ENCODE measurements around the gene ALPK3. TPM values are rescaled to one million over a fixed set of nuclear protein-coding genes. Genes with fewer than 3 reads are reported as not detected.

The ALPK3 gene
- total and polyA plus RNA-seq, 7 experiments from 2014 or later = 0.02 to 0.30 (median 0.19) TPM; not detected in 1

GRCh38 chr15:84795186-84795585 is 22.0 kb upstream of the ALPK3 start:
- H3K36me3 ChIP-seq (ENCODE audit: control insufficient read depth in 2 of 3, insufficient read depth in 3 of 3, low read length in 3 of 3) = peaks cover 25 to 72% (median 26%) of the 10 kb centered on the region in 3 experiments
- DNase-seq (no peak), ATAC-seq (no peak)
- intact Hi-C loops (cut with micrococcal nuclease) = no loop called here
- Mint-ChIP-seq H3K27ac (no peak overlapping the region), H3K4me3 (no peak overlapping the region), H3K36me3 (peaks cover 12 to 54% (median 24%) of the 10 kb centered on the region in 5 donors), H3K4me1 (peaks cover 2 to 14% (median 7%) of the 10 kb centered on the region in 7 donors), H3K9me3 (no peaks in the 10 kb centered on the region), H3K27me3 (no peaks in the 10 kb centered on the region)
- H3K27me3 ChIP-seq (ENCODE audit: control insufficient read depth in 2 of 2, insufficient read depth in 2 of 2, low read length in 2 of 2) = no peaks in the 10 kb centered on the region
- CTCF ChIA-PET = no interaction called here
- H3K9me3 ChIP-seq (ENCODE audit: control insufficient read depth in 2 of 3, low read length in 3 of 3) = no peaks in the 10 kb centered on the region
- H3K4me1 ChIP-seq (ENCODE audit: control insufficient read depth in 2 of 2, insufficient read depth in 2 of 2, low read length in 2 of 2) = no peaks in the 10 kb centered on the region
- no peak overlapping the region for H3K27ac ChIP-seq (ENCODE audit: low read depth, low read length)
- POLR2A ChIA-PET = no interaction called here
- H3K4me3 ChIP-seq (ENCODE audit: low read length) = no peak overlapping the region

- H3K36me3 ChIP-seq (ENCODE audit: control insufficient read depth in 2 of 3, insufficient read depth in 3 of 3, low read length in 3 of 3) = peaks cover 23 to 75% (median 33%) of the 10 kb centered on the region in 3 experiments
- H3K9me3 ChIP-seq (ENCODE audit: control insufficient read depth in 2 of 3, low read length in 3 of 3) = no peaks in the 10 kb centered on the region
- CTCF ChIA-PET = no interaction called here
- H3K27me3 ChIP-seq (ENCODE audit: control insufficient read depth in 2 of 2, insufficient read depth in 2 of 2, low read length in 2 of 2) = no peaks in the 10 kb centered on the region
- intact Hi-C loops (cut with micrococcal nuclease) = no loop called here
- H3K4me3 ChIP-seq (ENCODE audit: low read length) = no peak overlapping the region
- Mint-ChIP-seq H3K36me3 (peaks cover 3 to 45% (median 13%) of the 10 kb centered on the region in 5 donors), H3K9me3 (no peaks in the 10 kb centered on the region), H3K4me3 (no peak overlapping the region), H3K27me3 (no peaks in the 10 kb centered on the region), H3K4me1 (peaks cover 0 to 8% (median 0%) of the 10 kb centered on the region in 7 donors), H3K27ac (peak overlapping the region in 2 of 9 donors; percentile 3 to 63)
- H3K4me1 ChIP-seq (ENCODE audit: control insufficient read depth in 2 of 2, insufficient read depth in 2 of 2, low read length in 2 of 2) = no peaks in the 10 kb centered on the region
- no peak overlapping the region for H3K27ac ChIP-seq (ENCODE audit: low read depth, low read length)
- DNase-seq = no peak
- no peak for ATAC-seq
- POLR2A ChIA-PET = no interaction called here
Observed at GRCh38 chr15:84797212-84797611, 19.9 kb upstream of the ALPK3 start.

- H3K4me1 Mint-ChIP-seq = peaks cover 0 to 8% (median 0%) of the 10 kb centered on the region in 7 donors
- Histone ChIP-seq H3K9me3 (ENCODE audit: control insufficient read depth in 2 of 3, low read length in 3 of 3) (no peaks in the 10 kb centered on the region), H3K4me1 (ENCODE audit: control insufficient read depth in 2 of 2, insufficient read depth in 2 of 2, low read length in 2 of 2) (no peaks in the 10 kb centered on the region), H3K27me3 (ENCODE audit: control insufficient read depth in 2 of 2, insufficient read depth in 2 of 2, low read length in 2 of 2) (no peaks in the 10 kb centered on the region), H3K4me3 (ENCODE audit: low read length) (no peak overlapping the region), H3K36me3 (ENCODE audit: control insufficient read depth in 2 of 3, insufficient read depth in 3 of 3, low read length in 3 of 3) (peaks cover 29 to 75% (median 33%) of the 10 kb centered on the region in 3 experiments), H3K27ac (ENCODE audit: low read depth, low read length) (no peak overlapping the region)
- ChIA-PET POLR2A (no interaction called here), CTCF (no interaction called here)
- no peak overlapping the region for H3K4me3 Mint-ChIP-seq
- no peaks in the 10 kb centered on the region for H3K27me3 Mint-ChIP-seq
- H3K9me3 Mint-ChIP-seq = no peaks in the 10 kb centered on the region
- peaks cover 7 to 45% (median 13%) of the 10 kb centered on the region in 5 donors for H3K36me3 Mint-ChIP-seq
- peak overlapping the region in 1 of 9 donors; percentile 19 for H3K27ac Mint-ChIP-seq
- DNase-seq (no peak), ATAC-seq (no peak)
- intact Hi-C loops (cut with micrococcal nuclease) = no loop called here
Observed at GRCh38 chr15:84797801-84798200, 19.4 kb upstream of the ALPK3 start.

GRCh38 chr15:84798436-84798946 is 18.7 kb upstream of the ALPK3 start:
- Histone ChIP-seq H3K36me3 (ENCODE audit: control insufficient read depth in 2 of 3, insufficient read depth in 3 of 3, low read length in 3 of 3) (peaks cover 29 to 78% (median 32%) of the 10 kb centered on the region in 3 experiments), H3K27me3 (ENCODE audit: control insufficient read depth in 2 of 2, insufficient read depth in 2 of 2, low read length in 2 of 2) (no peaks in the 10 kb centered on the region), H3K27ac (ENCODE audit: low read depth, low read length) (no peak overlapping the region), H3K4me3 (ENCODE audit: low read length) (no peak overlapping the region), H3K9me3 (ENCODE audit: control insufficient read depth in 2 of 3, low read length in 3 of 3) (no peaks in the 10 kb centered on the region), H3K4me1 (ENCODE audit: control insufficient read depth in 2 of 2, insufficient read depth in 2 of 2, low read length in 2 of 2) (no peaks in the 10 kb centered on the region)
- Mint-ChIP-seq H3K36me3 (peaks cover 8 to 52% (median 16%) of the 10 kb centered on the region in 5 donors), H3K27ac (no peak overlapping the region), H3K4me1 (peaks cover 0 to 8% (median 0%) of the 10 kb centered on the region in 7 donors), H3K27me3 (no peaks in the 10 kb centered on the region), H3K9me3 (no peaks in the 10 kb centered on the region), H3K4me3 (no peak overlapping the region)
- CTCF ChIA-PET = no interaction called here
- POLR2A ChIA-PET = no interaction called here
- intact Hi-C loops (cut with micrococcal nuclease) = no loop called here
- no peak for DNase-seq
- ATAC-seq = no peak

- no peak for ATAC-seq
- H3K27me3 ChIP-seq (ENCODE audit: control insufficient read depth in 2 of 2, insufficient read depth in 2 of 2, low read length in 2 of 2) = no peaks in the 10 kb centered on the region
- POLR2A ChIA-PET = no interaction called here
- no peaks in the 10 kb centered on the region for H3K9me3 ChIP-seq (ENCODE audit: control insufficient read depth in 2 of 3, low read length in 3 of 3)
- DNase-seq = no peak
- H3K27ac ChIP-seq (ENCODE audit: low read depth, low read length) = no peak overlapping the region
- H3K4me3 Mint-ChIP-seq = no peak overlapping the region
- H3K27ac Mint-ChIP-seq = no peak overlapping the region
- H3K36me3 Mint-ChIP-seq = peaks cover 5 to 57% (median 21%) of the 10 kb centered on the region in 5 donors
- no peaks in the 10 kb centered on the region for H3K27me3 Mint-ChIP-seq
- no peaks in the 10 kb centered on the region for H3K4me1 ChIP-seq (ENCODE audit: control insufficient read depth in 2 of 2, insufficient read depth in 2 of 2, low read length in 2 of 2)
- intact Hi-C loops (cut with micrococcal nuclease) = no loop called here
- peaks cover 28 to 86% (median 35%) of the 10 kb centered on the region in 3 experiments for H3K36me3 ChIP-seq (ENCODE audit: control insufficient read depth in 2 of 3, insufficient read depth in 3 of 3, low read length in 3 of 3)
- no peaks in the 10 kb centered on the region for H3K9me3 Mint-ChIP-seq
- no peak overlapping the region for H3K4me3 ChIP-seq (ENCODE audit: low read length)
- CTCF ChIA-PET = no interaction called here
- H3K4me1 Mint-ChIP-seq = peaks cover 0 to 4% (median 0%) of the 10 kb centered on the region in 7 donors
Observed at GRCh38 chr15:84799511-84800187, 17.5 kb upstream of the ALPK3 start.

GRCh38 chr15:84800365-84800806 is 16.8 kb upstream of the ALPK3 start:
- peaks cover 9 to 61% (median 21%) of the 10 kb centered on the region in 5 donors for H3K36me3 Mint-ChIP-seq
- no peaks in the 10 kb centered on the region for H3K27me3 ChIP-seq (ENCODE audit: control insufficient read depth in 2 of 2, insufficient read depth in 2 of 2, low read length in 2 of 2)
- peaks cover 28 to 90% (median 35%) of the 10 kb centered on the region in 3 experiments for H3K36me3 ChIP-seq (ENCODE audit: control insufficient read depth in 2 of 3, insufficient read depth in 3 of 3, low read length in 3 of 3)
- no peak overlapping the region for H3K4me3 Mint-ChIP-seq
- DNase-seq = no peak
- ChIA-PET CTCF (no interaction called here), POLR2A (no interaction called here)
- no peak for ATAC-seq
- H3K9me3 ChIP-seq (ENCODE audit: control insufficient read depth in 2 of 3, low read length in 3 of 3) = no peaks in the 10 kb centered on the region
- no peaks in the 10 kb centered on the region for H3K27me3 Mint-ChIP-seq
- H3K9me3 Mint-ChIP-seq = no peaks in the 10 kb centered on the region
- intact Hi-C loops (cut with micrococcal nuclease) = no loop called here
- H3K27ac ChIP-seq (ENCODE audit: low read depth, low read length) = no peak overlapping the region
- H3K4me1 ChIP-seq (ENCODE audit: control insufficient read depth in 2 of 2, insufficient read depth in 2 of 2, low read length in 2 of 2) = no peaks in the 10 kb centered on the region
- H3K27ac Mint-ChIP-seq = peak overlapping the region in 2 of 9 donors; percentile 32 to 41
- no peak overlapping the region for H3K4me3 ChIP-seq (ENCODE audit: low read length)
- peaks cover 0 to 4% (median 0%) of the 10 kb centered on the region in 7 donors for H3K4me1 Mint-ChIP-seq
